HTR-8/SVneo (cell line): ENCODE measurements around the gene TTLL11.

Source experiments
- DNase-seq: peaks from one replicate; pipeline ENCODE4 v3.0.0; 2011; ENCODE audit warnings: low spot score, mixed read lengths; ENCODE audit not compliant: insufficient read length
- FAIRE-seq: peaks from 2 replicates; lab custom pipeline; 2011; peaks lifted over from hg19 to GRCh38; lab: Jason Lieb, UNC

The TTLL11 gene

GRCh38 chr9:121851641-121852091 is 241.4 kb downstream of the TTLL11 start:
- no peak for FAIRE-seq
- DNase-seq = no peak

GRCh38 chr9:121850366-121850765 is 242.7 kb downstream of the TTLL11 start:
- no peak for FAIRE-seq

GRCh38 chr9:121849554-121849953 is 243.6 kb downstream of the TTLL11 start:
- FAIRE-seq = no peak
- DNase-seq = no peak

More at GRCh38 chr9:121850366-121850765, 242.7 kb downstream of the TTLL11 start:
- no peak for DNase-seq

GRCh38 chr9:121844562-121844961 is 248.5 kb downstream of the TTLL11 start:
- no peak for FAIRE-seq
- no peak for DNase-seq

GRCh38 chr9:121844098-121844497 is 249.0 kb downstream of the TTLL11 start:
- FAIRE-seq (no peak), DNase-seq (no peak)

- DNase-seq = no peak
- no peak for FAIRE-seq
These were observed 250.5 kb downstream of the TTLL11 start for GRCh38 chr9:121842612-121842978.

- no peak for DNase-seq
- no peak for FAIRE-seq
These were observed 251.1 kb downstream of the TTLL11 start for GRCh38 chr9:121841771-121842611.

- DNase-seq (no peak), FAIRE-seq (no peak)
These were observed 252.0 kb downstream of the TTLL11 start for GRCh38 chr9:121840838-121841760.

- no peak for DNase-seq
- FAIRE-seq = no peak
These were observed 253.2 kb downstream of the TTLL11 start for GRCh38 chr9:121839726-121840500.

- no peak for DNase-seq
- FAIRE-seq = no peak
These were observed 254.1 kb downstream of the TTLL11 start for GRCh38 chr9:121838746-121839669.

GRCh38 chr9:121837113-121837961 is 255.8 kb downstream of the TTLL11 start:
- DNase-seq = no peak
- no peak for FAIRE-seq

GRCh38 chr9:121836366-121836885 is 256.7 kb downstream of the TTLL11 start:
- no peak for DNase-seq
- no peak for FAIRE-seq

- DNase-seq (no peak), FAIRE-seq (no peak)
These were observed 257.3 kb downstream of the TTLL11 start for GRCh38 chr9:121835587-121836365.

GRCh38 chr9:121833061-121833460 is 260.0 kb downstream of the TTLL11 start:
- DNase-seq (no peak), FAIRE-seq (no peak)

GRCh38 chr9:121831869-121832268 is 261.2 kb downstream of the TTLL11 start:
- DNase-seq (no peak), FAIRE-seq (no peak)

GRCh38 chr9:121830441-121831140 is 262.5 kb downstream of the TTLL11 start:
- DNase-seq = no peak
- FAIRE-seq = no peak
